Caco-2 (cell line): ENCODE results near the gene GPHB5. TPM values are rescaled to one million over a fixed set of nuclear protein-coding genes. Genes with fewer than 3 reads are reported as not detected.

Experiments
- BruUV-seq: library from RNA; stranded (reverse); fragments of 400-500 nt; replicated peaks from 2 replicates; lab custom pipeline; 2021; lab: Mats Ljungman, UMichigan
- CTCF ChIA-PET: fragments of 300-600 bp; sonication (Branson Sonifier 250); formaldehyde crosslinking; loops from one replicate; lab custom pipeline; 2022; ENCODE audit warnings: antibody characterized with exemption; lab: Charles Lee
- POLR2A ChIA-PET: fragments of 300-600 bp; sonication (Branson Sonifier 250); formaldehyde crosslinking; loops from one replicate; lab custom pipeline; 2022; ENCODE audit warnings: antibody characterized with exemption; lab: Charles Lee
- DNase-seq, 2 experiments: peaks; one replicate each; pipeline versions ENCODE4 v3.0.0 to v3.0.0-alpha.2; 2020 to 2022
- H3K27me3 ChIP-seq: replicated peaks from 2 replicates; pipeline ENCODE4 v1.6.0; 2011; ENCODE audit warnings: low read length; ENCODE audit not compliant: control insufficient read depth, insufficient read depth
- H3K36me3 ChIP-seq: 2 replicates; pipeline ENCODE4 v1.5.1; 2011; ENCODE audit warnings: low read length; ENCODE audit not compliant: control insufficient read depth, insufficient read depth
- H3K4me1 ChIP-seq: fragments of 250-450 bp; sonication (Bioruptor Pico); 2 replicates; pipeline ENCODE4 v1.5.1; 2020; ENCODE audit warnings: mild to moderate bottlenecking
- H3K4me3 ChIP-seq: 2 replicates; pipeline ENCODE4 v1.5.1; 2011; ENCODE audit warnings: low read depth, mild to moderate bottlenecking, control low read depth, low read length
- H3K9me3 ChIP-seq: fragments of 250-450 bp; sonication (Bioruptor Pico); 2 replicates; pipeline ENCODE4 v1.5.1; 2020; ENCODE audit warnings: mild to moderate bottlenecking, moderate library complexity
- H3K27ac Mint-ChIP-seq: one replicate; pipeline ENCODE4 v1.8.0; 2022; ENCODE audit warnings: mixed read lengths; ENCODE audit not compliant: unreplicated experiment
- H3K27me3 Mint-ChIP-seq: one replicate; pipeline ENCODE4 v1.8.0; 2022; ENCODE audit warnings: mixed read lengths; ENCODE audit not compliant: insufficient read depth, unreplicated experiment
- H3K36me3 Mint-ChIP-seq: one replicate; pipeline ENCODE4 v1.8.0; 2022; ENCODE audit warnings: mild to moderate bottlenecking, mixed read lengths; ENCODE audit not compliant: insufficient read depth, unreplicated experiment
- H3K4me1 Mint-ChIP-seq: one replicate; pipeline ENCODE4 v1.8.0; 2022; ENCODE audit warnings: low read depth, mixed read lengths; ENCODE audit not compliant: unreplicated experiment
- H3K4me3 Mint-ChIP-seq: one replicate; pipeline ENCODE4 v1.8.0; 2022; ENCODE audit warnings: mild to moderate bottlenecking, moderate library complexity, mixed read lengths; ENCODE audit not compliant: unreplicated experiment
- H3K9me3 Mint-ChIP-seq: one replicate; pipeline ENCODE4 v1.8.0; 2022; ENCODE audit warnings: mixed read lengths; ENCODE audit not compliant: unreplicated experiment
- CTCF ChIP-seq, 2 experiments: fragments of 200-600 bp in 1 of 2; IDR thresholded peaks; 1 replicate in 1 of 2; 2 replicates in 1 of 2; pipeline versions ENCODE4 v1.5.1 to v1.8.0; 2011 to 2022; ENCODE audit warnings: antibody characterized with exemption in 1 of 2, control low read depth in 1 of 2, inconsistent platforms in 1 of 2, low read depth in 1 of 2, low read length in 1 of 2, mild to moderate bottlenecking in 1 of 2, moderate library complexity in 1 of 2; ENCODE audit not compliant: insufficient read depth in 1 of 2, severe bottlenecking in 1 of 2, unreplicated experiment in 1 of 2
- intact Hi-C: fragments of 100-400 bp; cut with micrococcal nuclease; formaldehyde crosslinking; loops from one replicate; pipeline ENCODE4 v1.10.0; 2022; ENCODE audit not compliant: unreplicated experiment
- total RNA-seq: library from RNA; stranded (reverse); gene quantifications from 2 replicates; pipeline ENCODE4 v1.2.3, GENCODE V29; 2022

The GPHB5 gene
- total RNA-seq, 1 experiment from 2014 or later: not detected

- CTCF ChIA-PET: no interaction called here
- POLR2A ChIA-PET: no interaction called here
- Mint-ChIP-seq H3K9me3 (no peaks in the 10 kb centered on the region), H3K36me3 (no peaks in the 10 kb centered on the region), H3K27me3 (no peaks in the 10 kb centered on the region), H3K4me1 (no peaks in the 10 kb centered on the region), H3K27ac (no peak overlapping the region), H3K4me3 (no peak overlapping the region)
- Histone ChIP-seq H3K4me1 (no peaks in the 10 kb centered on the region), H3K9me3 (no peaks in the 10 kb centered on the region), H3K27me3 (no peaks in the 10 kb centered on the region; the same call in 1 of the 2 replicates), H3K4me3 (no peak overlapping the region), H3K36me3 (no peaks in the 10 kb centered on the region)
- intact Hi-C loops: no loop called here
- no peak for TF ChIP-seq CTCF (IDR thresholded peaks at IDR 0.05; ENCODE audit: insufficient read depth in 1 of 2, low read depth in 1 of 2, low read length in 1 of 2, severe bottlenecking in 1 of 2, unreplicated experiment in 1 of 2)
- no TSS peak for BruUV-seq
- no peak for DNase-seq
Measured at GRCh38 chr14:63273717-63274655, 44.7 kb downstream of the GPHB5 start.

GRCh38 chr14:63273129-63273528 lies 45.6 kb downstream of the GPHB5 start:
- Histone ChIP-seq H3K9me3 (no peaks in the 10 kb centered on the region), H3K4me3 (no peak overlapping the region), H3K4me1 (no peaks in the 10 kb centered on the region), H3K36me3 (no peaks in the 10 kb centered on the region), H3K27me3 (no peaks in the 10 kb centered on the region; the same call in 1 of the 2 replicates)
- no peak for TF ChIP-seq CTCF (IDR thresholded peaks at IDR 0.05; ENCODE audit: insufficient read depth in 1 of 2, low read depth in 1 of 2, low read length in 1 of 2, severe bottlenecking in 1 of 2, unreplicated experiment in 1 of 2)
- no peak overlapping the region for H3K4me3 Mint-ChIP-seq
- DNase-seq: no peak
- intact Hi-C loops: no loop called here
- POLR2A ChIA-PET: no interaction called here
- no peaks in the 10 kb centered on the region for H3K36me3 Mint-ChIP-seq
- CTCF ChIA-PET: no interaction called here
- H3K27me3 Mint-ChIP-seq: peaks cover 1% of the 10 kb centered on the region
- no peaks in the 10 kb centered on the region for H3K9me3 Mint-ChIP-seq
- H3K27ac Mint-ChIP-seq: no peak overlapping the region
- H3K4me1 Mint-ChIP-seq: no peaks in the 10 kb centered on the region
- no TSS peak for BruUV-seq

- ChIA-PET CTCF (no interaction called here), POLR2A (no interaction called here)
- no TSS peak for BruUV-seq
- Histone ChIP-seq H3K27me3 (no peaks in the 10 kb centered on the region; the same call in 1 of the 2 replicates), H3K9me3 (no peaks in the 10 kb centered on the region), H3K4me3 (no peak overlapping the region), H3K4me1 (no peaks in the 10 kb centered on the region), H3K36me3 (no peaks in the 10 kb centered on the region)
- no peak overlapping the region for H3K4me3 Mint-ChIP-seq
- intact Hi-C loops: no loop called here
- H3K4me1 Mint-ChIP-seq: no peaks in the 10 kb centered on the region
- no peak for TF ChIP-seq CTCF (IDR thresholded peaks at IDR 0.05; ENCODE audit: insufficient read depth in 1 of 2, low read depth in 1 of 2, low read length in 1 of 2, severe bottlenecking in 1 of 2, unreplicated experiment in 1 of 2)
- H3K27ac Mint-ChIP-seq: no peak overlapping the region
- no peaks in the 10 kb centered on the region for H3K36me3 Mint-ChIP-seq
- no peak for DNase-seq
- no peaks in the 10 kb centered on the region for H3K9me3 Mint-ChIP-seq
- H3K27me3 Mint-ChIP-seq: peaks cover 2% of the 10 kb centered on the region
Measured at GRCh38 chr14:63269561-63270225, 49.0 kb downstream of the GPHB5 start.
